GM23248 (cell line): ENCODE measurements around the gene CTR9. TPM values are rescaled to one million over a fixed set of nuclear protein-coding genes. Genes with fewer than 3 reads are reported as not detected.

Source experiments
- DNase-seq: peaks from one replicate; pipeline ENCODE4 v3.0.0-alpha.2; 2015
- H2AFZ ChIP-seq: fragments of 200-600 bp; sonication (generic); 2 replicates; pipeline ENCODE4 v1.6.1; 2016; ENCODE audit warnings: antibody characterized with exemption
- H3F3A ChIP-seq: fragments of 200-600 bp; sonication (generic); 2 replicates; pipeline ENCODE4 v1.6.1; 2016; ENCODE audit warnings: mild to moderate bottlenecking, antibody characterized with exemption, mixed run types; ENCODE audit not compliant: insufficient read depth
- H3K27ac ChIP-seq: fragments of 200-600 bp; sonication (generic); 2 replicates; pipeline ENCODE4 v1.5.1; 2016; ENCODE audit warnings: mild to moderate bottlenecking
- H3K27me3 ChIP-seq: fragments of 200-600 bp; sonication (generic); replicated peaks from 2 replicates; pipeline ENCODE4 v1.6.1; 2016; ENCODE audit warnings: mild to moderate bottlenecking; ENCODE audit not compliant: insufficient read depth
- H3K36me3 ChIP-seq: fragments of 200-600 bp; sonication (generic); 2 replicates; pipeline ENCODE4 v1.6.1; 2016; ENCODE audit warnings: low read depth, mild to moderate bottlenecking
- H3K4me1 ChIP-seq: fragments of 200-600 bp; sonication (generic); 2 replicates; pipeline ENCODE4 v1.6.1; 2016; ENCODE audit warnings: mild to moderate bottlenecking; ENCODE audit not compliant: insufficient read depth
- H3K4me2 ChIP-seq: fragments of 200-600 bp; sonication (generic); one replicate; pipeline ENCODE4 v1.6.1; 2016; ENCODE audit warnings: mild to moderate bottlenecking; ENCODE audit not compliant: unreplicated experiment
- H3K4me3 ChIP-seq: fragments of 200-600 bp; sonication (generic); 2 replicates; pipeline ENCODE4 v1.5.1; 2016; ENCODE audit warnings: mild to moderate bottlenecking
- H3K79me2 ChIP-seq: fragments of 200-600 bp; sonication (generic); 2 replicates; pipeline ENCODE4 v1.6.1; 2016; ENCODE audit warnings: mild to moderate bottlenecking; ENCODE audit not compliant: insufficient read depth
- H3K9ac ChIP-seq: fragments of 200-600 bp; sonication (generic); 2 replicates; pipeline ENCODE4 v1.6.1; 2016; ENCODE audit warnings: mild to moderate bottlenecking
- H3K9me2 ChIP-seq: fragments of 200-600 bp; sonication (generic); 2 replicates; pipeline ENCODE4 v1.6.1; 2016; ENCODE audit warnings: mixed run types, mild to moderate bottlenecking, moderate library complexity; ENCODE audit not compliant: insufficient read depth
- H3K9me3 ChIP-seq: fragments of 200-600 bp; sonication (generic); one replicate; pipeline ENCODE4 v1.6.1; 2017; ENCODE audit warnings: low read depth
- H4K20me1 ChIP-seq: fragments of 200-600 bp; sonication (generic); 2 replicates; pipeline ENCODE4 v1.6.0; 2016; ENCODE audit not compliant: insufficient read depth
- EZH2 ChIP-seq: fragments of 200-600 bp; sonication (generic); IDR thresholded peaks from 2 replicates; pipeline ENCODE4 v1.6.1; 2018; ENCODE audit warnings: antibody characterized with exemption, mild to moderate bottlenecking; ENCODE audit not compliant: insufficient read depth, poor library complexity, severe bottlenecking
- EZH2phosphoT487 ChIP-seq: fragments of 200-600 bp; sonication (generic); IDR thresholded peaks from 2 replicates; pipeline ENCODE4 v1.6.1; 2018; ENCODE audit warnings: antibody characterized with exemption, moderate library complexity, mild to moderate bottlenecking, low read depth; ENCODE audit not compliant: insufficient read depth
- WGBS, 2 experiments: methylation state at CpG; one replicate each; pipeline ENCODE4 v1.1.6; 2015 to 2017; ENCODE audit warnings: low lambda C conversion rate in 2 of 2, low coverage in 1 of 2; ENCODE audit errors: missing lambda C conversion rate in 2 of 2; 5-methylcytosine and 5-hydroxymethylcytosine counted together
- in situ Hi-C: fragments of 300-500 bp; cut with MboI; formaldehyde crosslinking; loops from 2 replicates; pipeline ENCODE4 v1.15.0; 2020
- polyA plus RNA-seq: library from polyadenylated mRNA; unstranded; fragments of >200 nt; fragmentation: Nextera tagmentation; extraction: Ambion mirVana; gene quantifications from 2 replicates; pipeline ENCODE4 v1.2.1, GENCODE V29; 2016
- total RNA-seq: library from RNA; depleted of rRNA; stranded (reverse); fragments of >200 nt; shearing (Covaris generic); gene quantifications from 2 replicates; pipeline ENCODE4 v1.2.3, GENCODE V29; 2014

Gene CTR9
- total and polyA plus RNA-seq, 2 experiments from 2014 or later: 20.2 to 32.3 TPM

- no peak overlapping the region for H3K27ac ChIP-seq
- H3K79me2 ChIP-seq: no peaks in the 10 kb centered on the region
- no peak overlapping the region for H3K9ac ChIP-seq
- no peak overlapping the region for H2AFZ ChIP-seq
- peaks cover 7% of the 10 kb centered on the region for H3F3A ChIP-seq
- H3K27me3 ChIP-seq: no peaks in the 10 kb centered on the region
- H3K4me3 ChIP-seq: no peak overlapping the region
- in situ Hi-C loops: no loop called here
- no peaks in the 10 kb centered on the region for H4K20me1 ChIP-seq
- no peaks in the 10 kb centered on the region for H3K4me1 ChIP-seq
- no peaks in the 10 kb centered on the region for H3K9me3 ChIP-seq
- DNase-seq: peak; percentile 74
- no peaks in the 10 kb centered on the region for H3K9me2 ChIP-seq
- no peak overlapping the region for H3K4me2 ChIP-seq
- no peak for TF ChIP-seq EZH2
- no peak for TF ChIP-seq EZH2phosphoT487
- peaks cover 62% of the 10 kb centered on the region for H3K36me3 ChIP-seq
- WGBS, 2 experiments: 37 to 44% methylated on average over 2 of the region's 2 CpGs
Measured at GRCh38 chr11:10770626-10771254, 19.7 kb downstream of the CTR9 start.

- Histone ChIP-seq H2AFZ (no peak overlapping the region), H3K9me2 (no peaks in the 10 kb centered on the region), H4K20me1 (no peaks in the 10 kb centered on the region), H3K36me3 (peaks cover 60% of the 10 kb centered on the region), H3K9ac (no peak overlapping the region), H3F3A (peaks cover 11% of the 10 kb centered on the region), H3K79me2 (no peaks in the 10 kb centered on the region), H3K4me1 (no peaks in the 10 kb centered on the region), H3K4me3 (no peak overlapping the region), H3K27ac (no peak overlapping the region), H3K27me3 (no peaks in the 10 kb centered on the region), H3K9me3 (no peaks in the 10 kb centered on the region), H3K4me2 (no peak overlapping the region)
- TF ChIP-seq EZH2phosphoT487 (no peak), EZH2 (no peak)
- no peak for DNase-seq
- in situ Hi-C loops: no loop called here
- 95 to 100% methylated on average over 1 of the region's 1 CpG for WGBS, 2 experiments
Measured at GRCh38 chr11:10771457-10771856, 20.4 kb downstream of the CTR9 start.

- no peaks in the 10 kb centered on the region for H3K9me3 ChIP-seq
- H3K9ac ChIP-seq: no peak overlapping the region
- TF ChIP-seq EZH2 (no peak), EZH2phosphoT487 (no peak)
- H3K4me1 ChIP-seq: peaks cover 27% of the 10 kb centered on the region
- no peak overlapping the region for H3K27ac ChIP-seq
- no peaks in the 10 kb centered on the region for H3K27me3 ChIP-seq
- no peak overlapping the region for H3K4me2 ChIP-seq
- no peaks in the 10 kb centered on the region for H4K20me1 ChIP-seq
- no peak overlapping the region for H3K4me3 ChIP-seq
- peaks cover 61% of the 10 kb centered on the region for H3K36me3 ChIP-seq
- H2AFZ ChIP-seq: no peak overlapping the region
- H3K9me2 ChIP-seq: no peaks in the 10 kb centered on the region
- WGBS, 2 experiments: 33 to 34% methylated on average over 2 of the region's 2 CpGs
- peaks cover 42% of the 10 kb centered on the region for H3F3A ChIP-seq
- in situ Hi-C loops: loop anchor here (25.0 kb wide), 2 partner anchors 387 to 1012 kb away; no protein-coding TSS in a partner anchor
- no peaks in the 10 kb centered on the region for H3K79me2 ChIP-seq
- DNase-seq: peak; percentile 34
Measured at GRCh38 chr11:10774811-10775210, 23.8 kb downstream of the CTR9 start.

GRCh38 chr11:10777393-10777793 lies 26.3 kb downstream of the CTR9 start:
- H3K9me2 ChIP-seq: no peaks in the 10 kb centered on the region
- H3K27me3 ChIP-seq: no peaks in the 10 kb centered on the region
- peaks cover 38% of the 10 kb centered on the region for H3K36me3 ChIP-seq
- peaks cover 38% of the 10 kb centered on the region for H3F3A ChIP-seq
- no peaks in the 10 kb centered on the region for H3K9me3 ChIP-seq
- TF ChIP-seq EZH2phosphoT487: no peak
- no peak for TF ChIP-seq EZH2
- peak overlapping the region; percentile 56 for H3K4me2 ChIP-seq
- no peak overlapping the region for H2AFZ ChIP-seq
- no peaks in the 10 kb centered on the region for H3K79me2 ChIP-seq
- WGBS, 2 experiments: 70 to 74% methylated on average over 3 of the region's 3 CpGs
- H3K27ac ChIP-seq: peak overlapping the region; percentile 97
- H3K4me3 ChIP-seq: no peak overlapping the region
- H3K4me1 ChIP-seq: peaks cover 29% of the 10 kb centered on the region
- DNase-seq: no peak
- no peaks in the 10 kb centered on the region for H4K20me1 ChIP-seq
- peak overlapping the region; percentile 87; the same call in 1 of the 2 replicates for H3K9ac ChIP-seq
- in situ Hi-C loops: loop anchor here (25.0 kb wide), 2 partner anchors 385 to 1010 kb away; no protein-coding TSS in a partner anchor
